ENCODE measurements around the gene LRRFIP1. TPM values are rescaled to one million over a fixed set of nuclear protein-coding genes. Genes with fewer than 3 reads are reported as not detected.
A peak's percentile ranks its signal among the peaks of the same experiment; 100 is the strongest.

LRRFIP1 gene
- total and polyA plus RNA-seq, 10 donors, result 40.4 to 164 (median 124) TPM

DNA sequence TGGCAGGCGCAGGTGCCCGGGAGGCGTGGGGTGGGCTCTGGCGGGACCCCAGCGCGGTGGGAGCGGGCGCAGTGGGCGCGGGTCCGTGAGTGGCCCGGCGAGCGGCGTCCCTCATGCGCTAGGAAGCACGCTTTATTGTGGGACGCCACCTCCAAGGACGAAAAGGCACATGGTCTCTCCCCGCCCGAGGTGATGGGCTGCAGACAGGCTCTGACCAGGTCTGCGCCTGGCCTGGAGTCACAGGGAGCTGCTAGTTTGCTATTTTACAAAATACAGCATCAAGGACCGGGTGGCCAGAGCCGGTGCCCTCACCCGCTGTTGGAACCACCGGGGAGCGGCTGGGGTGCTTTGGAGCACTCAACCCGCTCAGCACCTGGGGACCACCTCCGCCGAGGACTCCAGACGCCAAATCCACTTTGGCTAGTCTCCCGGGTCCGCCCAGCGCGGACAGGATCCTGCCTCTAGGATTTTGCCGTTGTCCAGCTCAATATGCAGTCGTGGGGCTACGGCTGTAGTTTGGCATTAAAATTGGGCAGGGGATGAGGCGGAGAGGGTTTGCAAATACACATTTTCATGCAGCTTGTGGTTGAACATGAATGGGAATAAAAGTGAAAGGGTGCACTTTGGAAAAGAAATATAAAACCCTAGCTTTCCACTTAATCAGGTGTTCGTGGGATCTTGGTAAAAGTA is 65.4 kb downstream of the LRRFIP1 start:
- WGBS, 5 donors, result 1 to 2% (median 1%) methylated on average over 19 to 40 of the region's 40 CpGs
- peak overlapping the region; percentile 95 to 100 (median 98) for H3K27ac ChIP-seq
- peak overlapping the region; percentile 69 to 97 (median 94) for H3K4me3 ChIP-seq
- DNase-seq, result peak; percentile 91
- TF ChIP-seq POLR2A (IDR thresholded peaks at IDR 0.05), result no peak
- TF ChIP-seq POLR2AphosphoS5 (IDR thresholded peaks at IDR 0.05), result no peak
- peaks cover 60 to 90% (median 85%) of the 10 kb centered on the region in 6 donors for H3K4me1 ChIP-seq
- no peaks in the 10 kb centered on the region for H3K36me3 ChIP-seq
- H3K27me3 ChIP-seq (replicated peaks in 1 of 7), result no peaks in the 10 kb centered on the region
- intact Hi-C loops (cut with DNase I; ENCODE audit: low total_unique reads), result no loop called here
- no peaks in the 10 kb centered on the region for H3K9me3 ChIP-seq

- peak; percentile 73 for DNase-seq
- 4 to 15% (median 13%) methylated on average over 6 of the region's 6 CpGs for WGBS, 5 donors
- no peak for TF ChIP-seq POLR2A (IDR thresholded peaks at IDR 0.05)
- no peaks in the 10 kb centered on the region for H3K27me3 ChIP-seq (replicated peaks in 1 of 7)
- H3K4me1 ChIP-seq, result peaks cover 64 to 90% (median 85%) of the 10 kb centered on the region in 6 donors
- H3K4me3 ChIP-seq, result peak overlapping the region; percentile 69 to 97 (median 94)
- peak overlapping the region; percentile 95 to 100 (median 98) for H3K27ac ChIP-seq
- H3K9me3 ChIP-seq, result no peaks in the 10 kb centered on the region
- H3K36me3 ChIP-seq, result no peaks in the 10 kb centered on the region
- intact Hi-C loops (cut with DNase I; ENCODE audit: low total_unique reads), result no loop called here
These were observed 66.1 kb downstream of the LRRFIP1 start for GRCh38 chr2:237693291-237693994.

DNA sequence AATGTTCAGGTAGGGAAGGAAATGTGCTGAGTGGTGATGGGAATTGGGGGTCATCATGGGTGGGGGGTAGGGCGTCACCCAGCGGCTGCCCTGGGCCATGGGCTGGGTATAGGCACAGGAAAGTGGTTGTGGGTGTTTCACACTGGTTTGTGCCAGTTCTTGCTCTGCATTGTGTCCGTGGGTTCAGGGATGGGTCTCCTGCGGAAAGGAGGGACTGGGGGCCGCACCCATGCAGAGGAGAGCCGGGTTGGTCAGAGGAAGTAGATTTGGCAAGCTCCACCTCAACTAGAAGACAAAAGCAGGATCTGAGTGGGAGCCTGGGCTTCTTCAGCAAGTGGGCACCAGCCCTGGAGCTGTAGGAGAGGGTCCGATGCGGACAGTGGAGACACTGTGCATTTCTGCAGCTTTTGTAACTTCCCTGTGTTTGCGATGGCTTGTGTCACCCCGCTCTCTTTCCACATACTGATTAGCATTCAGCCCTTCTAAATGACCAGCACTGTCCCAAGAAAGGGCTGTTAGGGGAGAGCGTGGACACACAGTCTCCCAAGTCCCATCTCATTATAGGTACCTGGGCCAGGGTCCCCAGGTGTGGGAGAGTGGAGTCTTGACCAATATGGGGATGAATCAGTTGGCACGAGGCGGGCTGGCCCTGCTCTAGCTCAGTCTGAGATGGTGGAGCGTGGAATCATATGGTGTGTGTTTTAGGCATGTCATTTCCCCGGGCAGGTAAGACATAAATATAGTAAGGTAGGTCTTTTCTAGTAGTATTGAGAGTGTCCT is 67.2 kb downstream of the LRRFIP1 start:
- Histone ChIP-seq H3K9me3 (no peaks in the 10 kb centered on the region), H3K27me3 (replicated peaks in 1 of 7) (no peaks in the 10 kb centered on the region), H3K4me1 (peaks cover 70 to 90% (median 85%) of the 10 kb centered on the region in 6 donors), H3K4me3 (peak overlapping the region; percentile 17 to 97 (median 91)), H3K36me3 (no peaks in the 10 kb centered on the region), H3K27ac (peak overlapping the region; percentile 77 to 100 (median 98))
- intact Hi-C loops (cut with DNase I; ENCODE audit: low total_unique reads), result no loop called here
- 11 to 41% (median 18%) methylated on average over 15 of the region's 15 CpGs for WGBS, 5 donors
- DNase-seq, result peak; percentile 81
- TF ChIP-seq POLR2A (IDR thresholded peaks at IDR 0.05) (no peak), POLR2AphosphoS5 (IDR thresholded peaks at IDR 0.05) (peak; percentile 16 to 67 (median 42))
- TF ChIP-seq, protein P1, sequence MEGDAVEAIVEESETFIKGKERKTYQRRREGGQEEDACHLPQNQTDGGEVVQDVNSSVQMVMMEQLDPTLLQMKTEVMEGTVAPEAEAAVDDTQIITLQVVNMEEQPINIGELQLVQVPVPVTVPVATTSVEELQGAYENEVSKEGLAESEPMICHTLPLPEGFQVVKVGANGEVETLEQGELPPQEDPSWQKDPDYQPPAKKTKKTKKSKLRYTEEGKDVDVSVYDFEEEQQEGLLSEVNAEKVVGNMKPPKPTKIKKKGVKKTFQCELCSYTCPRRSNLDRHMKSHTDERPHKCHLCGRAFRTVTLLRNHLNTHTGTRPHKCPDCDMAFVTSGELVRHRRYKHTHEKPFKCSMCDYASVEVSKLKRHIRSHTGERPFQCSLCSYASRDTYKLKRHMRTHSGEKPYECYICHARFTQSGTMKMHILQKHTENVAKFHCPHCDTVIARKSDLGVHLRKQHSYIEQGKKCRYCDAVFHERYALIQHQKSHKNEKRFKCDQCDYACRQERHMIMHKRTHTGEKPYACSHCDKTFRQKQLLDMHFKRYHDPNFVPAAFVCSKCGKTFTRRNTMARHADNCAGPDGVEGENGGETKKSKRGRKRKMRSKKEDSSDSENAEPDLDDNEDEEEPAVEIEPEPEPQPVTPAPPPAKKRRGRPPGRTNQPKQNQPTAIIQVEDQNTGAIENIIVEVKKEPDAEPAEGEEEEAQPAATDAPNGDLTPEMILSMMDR (IDR thresholded peaks at IDR 0.05 in 8 of 11, conservative IDR thresholded peaks at IDR 0.05 in 3 of 11), result peak in 1 of 11 experiments; percentile 3

DNA sequence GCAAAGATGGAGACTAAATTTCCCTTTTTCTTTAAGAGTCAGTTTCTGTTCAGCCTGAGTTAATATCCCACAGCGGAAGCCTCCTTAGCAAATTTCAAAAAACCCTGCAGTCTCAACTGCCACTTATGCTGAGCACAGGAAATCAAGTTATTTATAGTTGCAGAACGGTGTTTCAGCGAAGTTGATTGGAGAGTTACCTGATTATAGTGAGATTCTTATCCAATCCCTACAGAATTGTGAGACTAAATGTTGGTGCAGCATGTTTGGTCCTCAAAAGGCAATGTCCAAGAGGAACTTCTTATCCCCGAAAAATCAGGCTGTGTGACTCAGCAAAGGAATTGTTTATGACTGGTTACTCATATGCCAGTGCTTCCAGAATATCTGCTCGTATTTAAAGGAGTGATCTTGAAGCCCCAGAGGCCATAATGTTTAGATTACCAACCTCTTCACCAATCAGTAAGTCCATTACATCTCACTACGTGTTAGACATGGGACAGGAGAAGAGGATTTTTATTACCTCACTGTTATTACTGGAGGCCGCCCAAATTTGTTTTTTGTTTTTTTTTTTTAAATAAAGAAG is 67.9 kb downstream of the LRRFIP1 start:
- Histone ChIP-seq H3K4me3 (peak overlapping the region in 7 of 8 donors; percentile 69 to 97 (median 93)), H3K4me1 (peaks cover 73 to 90% (median 85%) of the 10 kb centered on the region in 6 donors), H3K27ac (peak overlapping the region; percentile 77 to 100 (median 98)), H3K9me3 (no peaks in the 10 kb centered on the region), H3K36me3 (no peaks in the 10 kb centered on the region), H3K27me3 (replicated peaks in 1 of 7) (no peaks in the 10 kb centered on the region)
- intact Hi-C loops (cut with DNase I; ENCODE audit: low total_unique reads), result no loop called here
- no peak for DNase-seq
- TF ChIP-seq POLR2A (IDR thresholded peaks at IDR 0.05) (peak in 1 of 3 donors; percentile 16), POLR2AphosphoS5 (IDR thresholded peaks at IDR 0.05) (no peak)
- 6 to 10% (median 8%) methylated on average over 7 of the region's 7 CpGs for WGBS, 5 donors

- TF ChIP-seq POLR2AphosphoS5 (IDR thresholded peaks at IDR 0.05), result peak in 2 of 3 donors; percentile 22 to 29
- no peak for TF ChIP-seq POLR2A (IDR thresholded peaks at IDR 0.05)
- TF ChIP-seq, protein P1 (IDR thresholded peaks at IDR 0.05 in 8 of 11, conservative IDR thresholded peaks at IDR 0.05 in 3 of 11), result no peak
- no peaks in the 10 kb centered on the region for H3K9me3 ChIP-seq
- H3K4me3 ChIP-seq, result peak overlapping the region in 4 of 8 donors; percentile 0 to 37 (median 12)
- peaks cover 79 to 90% (median 85%) of the 10 kb centered on the region in 6 donors for H3K4me1 ChIP-seq
- no peaks in the 10 kb centered on the region for H3K36me3 ChIP-seq
- 11 to 21% (median 15%) methylated on average over 5 of the region's 5 CpGs for whole genome bisulfite sequencing, 5 donors
- DNase-seq, result peak; percentile 83
- H3K27me3 ChIP-seq (replicated peaks in 1 of 7), result no peaks in the 10 kb centered on the region
- intact Hi-C loops (cut with DNase I; ENCODE audit: low total_unique reads), result no loop called here
- peak overlapping the region; percentile 77 to 100 (median 98) for H3K27ac ChIP-seq
These were observed 69.1 kb downstream of the LRRFIP1 start for GRCh38 chr2:237696461-237696860.

Data from spleen (tissue), 11 donors.